CD14-positive monocyte (primary cell): Measurements from ENCODE around the gene MIA. TPM values are rescaled to one million over a fixed set of nuclear protein-coding genes. Genes with fewer than 3 reads are reported as not detected.
A peak's percentile ranks its signal among the peaks of the same experiment; 100 is the strongest.

Experiments
- DNase-seq, 3 donors: peaks; one replicate each; pipeline ENCODE4 v3.0.0-alpha.2; 2011 to 2022
- H2AFZ ChIP-seq: 2 replicates; pipeline ENCODE4 v1.6.0; 2012; ENCODE audit warnings: mild to moderate bottlenecking, low read depth, low read length, inconsistent platforms; ENCODE audit not compliant: insufficient read depth, poor library complexity, severe bottlenecking
- H3K27ac ChIP-seq, 2 donors: 1 replicate in 1 of 2; 2 replicates in 1 of 2; pipeline ENCODE4 v1.5.1; 2012 to 2013; ENCODE audit warnings: low read length in 2 of 2, control low read depth in 1 of 2, inconsistent platforms in 1 of 2, low read depth in 1 of 2, mild to moderate bottlenecking in 1 of 2
- H3K27me3 ChIP-seq, 2 donors: one replicate each; pipeline versions ENCODE4 v1.6.0 to v1.6.1; 2011 to 2013; ENCODE audit warnings: low read length in 2 of 2; ENCODE audit not compliant: control insufficient read depth in 2 of 2, insufficient read depth in 2 of 2
- H3K36me3 ChIP-seq, 2 donors: replicated peaks in 1 of 2; 1 replicate in 1 of 2; 2 replicates in 1 of 2; pipeline versions ENCODE4 v1.5.1 to v1.6.1; 2012 to 2013; ENCODE audit warnings: low read length in 2 of 2, control low read depth in 1 of 2, inconsistent platforms in 1 of 2, mild to moderate bottlenecking in 1 of 2; ENCODE audit not compliant: insufficient read depth in 2 of 2, control insufficient read depth in 1 of 2
- H3K4me1 ChIP-seq, 2 donors: 1 replicate in 1 of 2; 2 replicates in 1 of 2; pipeline versions ENCODE4 v1.5.1 to v1.6.1; 2012 to 2013; ENCODE audit warnings: low read length in 2 of 2, control low read depth in 1 of 2, inconsistent platforms in 1 of 2, mild to moderate bottlenecking in 1 of 2, moderate library complexity in 1 of 2; ENCODE audit not compliant: insufficient read depth in 2 of 2, control insufficient read depth in 1 of 2
- H3K4me2 ChIP-seq: replicated peaks from 2 replicates; pipeline ENCODE3; 2012; ENCODE audit warnings: low read length, moderate library complexity, mild to moderate bottlenecking; ENCODE audit not compliant: poor library complexity, severe bottlenecking; ENCODE audit errors: extremely low read depth
- H3K4me3 ChIP-seq, 3 experiments: fragments of 200-600 bp in 1 of 3; sonication (generic) in 1 of 3; replicated peaks in 1 of 3; 1 replicate in 2 of 3; 2 replicates in 1 of 3; pipeline ENCODE4 v1.5.1; 2011 to 2013; ENCODE audit warnings: low read length in 3 of 3, mild to moderate bottlenecking in 3 of 3, control low read depth in 2 of 3, low read depth in 2 of 3, inconsistent platforms in 1 of 3, moderate library complexity in 1 of 3
- H3K79me2 ChIP-seq: 2 replicates; pipeline ENCODE4 v1.6.0; 2012; ENCODE audit warnings: mild to moderate bottlenecking, control low read depth, inconsistent platforms, low read length, moderate library complexity; ENCODE audit not compliant: insufficient read depth
- H3K9ac ChIP-seq: 2 replicates; pipeline ENCODE4 v1.6.0; 2017; ENCODE audit warnings: low read length, mild to moderate bottlenecking; ENCODE audit not compliant: insufficient read depth, poor library complexity, severe bottlenecking
- H3K9me3 ChIP-seq, 2 donors: replicated peaks in 1 of 2; 1 replicate in 1 of 2; 2 replicates in 1 of 2; pipeline versions ENCODE4 v1.5.1 to v1.6.1; 2012 to 2013; ENCODE audit warnings: low read length in 2 of 2, control low read depth in 1 of 2; ENCODE audit not compliant: control insufficient read depth in 1 of 2, insufficient read depth in 1 of 2
- H4K20me1 ChIP-seq: 2 replicates; pipeline ENCODE4 v1.6.0; 2012; ENCODE audit warnings: mild to moderate bottlenecking, low read length, control low read depth, moderate library complexity; ENCODE audit not compliant: insufficient read depth
- H3K27ac Mint-ChIP-seq, 7 donors: one replicate each; pipeline ENCODE4 v1.8.0; 2020; ENCODE audit warnings: mild to moderate bottlenecking in 7 of 7, mixed read lengths in 7 of 7, moderate library complexity in 6 of 7, inconsistent platforms in 2 of 7
- H3K27me3 Mint-ChIP-seq, 3 donors: one replicate each; pipeline ENCODE4 v1.8.0; 2021 to 2022; ENCODE audit warnings: low read depth in 3 of 3, mild to moderate bottlenecking in 3 of 3, mixed read lengths in 3 of 3, moderate library complexity in 3 of 3, inconsistent platforms in 1 of 3
- H3K36me3 Mint-ChIP-seq, 2 donors: one replicate each; pipeline ENCODE4 v1.8.0; 2020; ENCODE audit warnings: mixed read lengths in 2 of 2, inconsistent platforms in 1 of 2, mild to moderate bottlenecking in 1 of 2
- H3K4me1 Mint-ChIP-seq: one replicate; pipeline ENCODE4 v1.8.0; 2020; ENCODE audit warnings: mild to moderate bottlenecking, mixed read lengths
- H3K4me3 Mint-ChIP-seq, 2 donors: one replicate each; pipeline ENCODE4 v1.8.0; 2020; ENCODE audit warnings: mild to moderate bottlenecking in 2 of 2, mixed read lengths in 2 of 2, moderate library complexity in 1 of 2
- H3K9me3 Mint-ChIP-seq, 7 donors: one replicate each; pipeline ENCODE4 v1.8.0; 2020 to 2022; ENCODE audit warnings: mixed read lengths in 7 of 7, mild to moderate bottlenecking in 6 of 7, moderate library complexity in 6 of 7, inconsistent platforms in 2 of 7
- CTCF ChIP-seq: fragments of 200-600 bp; IDR thresholded peaks from one replicate; pipeline ENCODE4 v1.8.0; 2022; ENCODE audit warnings: antibody characterized with exemption, mild to moderate bottlenecking
- WGBS: methylation state at CpG from one replicate; pipeline ENCODE4 v1.1.5; 2013; ENCODE audit warnings: missing lambda C conversion rate; ENCODE audit not compliant: insufficient coverage; 5-methylcytosine and 5-hydroxymethylcytosine counted together
- intact Hi-C, 2 donors: fragments of 100-400 bp; cut with micrococcal nuclease; formaldehyde crosslinking; loops; one replicate each; pipeline versions ENCODE4 v1.15.0 to v1.15.1; 2023
- polyA plus RNA-seq, 3 donors: library from polyadenylated mRNA; depleted of rRNA in 1 of 3; unstranded in 2 of 3; stranded (reverse) in 1 of 3; fragments of 300-500 nt in 2 of 3; fragments of >200 nt in 1 of 3; fragmentation: Illumina TruSeq in 2 of 3; gene quantifications; 1 replicate in 2 of 3; 2 replicates in 1 of 3; pipeline ENCODE4 v1.2.3, GENCODE V29; 2012 to 2021

MIA gene
- polyA plus RNA-seq, 3 donors: 0.47 TPM; not detected in 2

DNA sequence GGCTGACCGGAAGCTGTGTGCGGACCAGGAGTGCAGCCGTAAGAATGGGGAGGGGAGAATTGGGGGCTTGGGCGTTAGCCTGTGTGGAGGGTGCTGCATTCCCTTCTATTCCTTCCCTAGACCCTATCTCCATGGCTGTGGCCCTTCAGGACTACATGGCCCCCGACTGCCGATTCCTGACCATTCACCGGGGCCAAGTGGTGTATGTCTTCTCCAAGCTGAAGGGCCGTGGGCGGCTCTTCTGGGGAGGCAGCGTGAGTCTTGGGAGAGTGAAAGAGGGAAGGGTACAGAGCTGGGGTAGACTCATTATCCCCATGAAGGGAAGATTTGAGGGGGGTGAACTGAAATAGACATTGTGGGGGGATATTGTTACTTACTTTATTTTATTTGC, 306 bp downstream of the MIA start:
- no peak overlapping the region for H3K27ac ChIP-seq
- H3K4me1 ChIP-seq: peaks cover 19 to 24% of the 10 kb centered on the region in 2 donors

GRCh38 chr19:40776364-40776763, 1.0 kb downstream of the MIA start:
- Histone ChIP-seq H3K9me3 (no peaks in the 10 kb centered on the region), H3K79me2 (peaks cover 21% of the 10 kb centered on the region), H3K4me1 (peaks cover 19 to 24% of the 10 kb centered on the region in 2 donors), H4K20me1 (peaks cover 20% of the 10 kb centered on the region), H3K36me3 (peaks cover 0 to 18% of the 10 kb centered on the region in 2 donors), H3K4me2 (peak overlapping the region; percentile 93), H3K27ac (peak overlapping the region; percentile 95 to 97), H3K9ac (peak overlapping the region; percentile 78), H3K4me3 (peak overlapping the region in 1 of 3 experiments; percentile 85), H3K27me3 (no peaks in the 10 kb centered on the region), H2AFZ (peak overlapping the region; percentile 63)
- Mint-ChIP-seq H3K36me3 (peaks cover 18 to 24% of the 10 kb centered on the region in 2 donors), H3K27me3 (peaks cover 0 to 4% (median 2%) of the 10 kb centered on the region in 3 donors), H3K27ac (peak overlapping the region; percentile 68 to 100 (median 99)), H3K4me3 (peak overlapping the region in 1 of 2 donors; percentile 94), H3K9me3 (peaks cover 0 to 4% (median 0%) of the 10 kb centered on the region in 7 donors), H3K4me1 (peaks cover 29% of the 10 kb centered on the region)
- TF ChIP-seq CTCF: no peak
- no CpG with 5 or more reads among the region's 7 CpGs for WGBS
- DNase-seq: no peak
- intact Hi-C loops: loop anchor here in 1 of 2 donors (2.0 to 5.0 kb wide), 2 partner anchors 36 to 62 kb away; no protein-coding TSS in a partner anchor

More for the DNA sequence above, 306 bp downstream of the MIA start:
- Histone ChIP-seq H3K4me3 (no peak overlapping the region), H3K79me2 (peaks cover 21% of the 10 kb centered on the region), H3K9ac (no peak overlapping the region), H4K20me1 (peaks cover 20% of the 10 kb centered on the region), H3K9me3 (no peaks in the 10 kb centered on the region), H3K27me3 (no peaks in the 10 kb centered on the region), H3K36me3 (peaks cover 0 to 23% of the 10 kb centered on the region in 2 donors), H2AFZ (no peak overlapping the region), H3K4me2 (no peak overlapping the region)
- Mint-ChIP-seq H3K4me1 (peaks cover 25% of the 10 kb centered on the region), H3K36me3 (peaks cover 14 to 25% of the 10 kb centered on the region in 2 donors), H3K4me3 (no peak overlapping the region), H3K27ac (peak overlapping the region in 2 of 7 donors; percentile 1 to 23), H3K27me3 (peaks cover 0 to 4% (median 2%) of the 10 kb centered on the region in 3 donors), H3K9me3 (peaks cover 0 to 9% (median 4%) of the 10 kb centered on the region in 7 donors)
- WGBS: 100% methylated on average over 5 of the region's 10 CpGs
- no peak for DNase-seq
- no peak for TF ChIP-seq CTCF
- intact Hi-C loops: loop anchor here in 1 of 2 donors (2.0 to 5.0 kb wide), 2 partner anchors 37 to 61 kb away; no protein-coding TSS in a partner anchor
